HG03039 (cell line): Measurements from ENCODE around the gene FSD1.
"Not testable (repeated sequence)": the region's sequence is repeated elsewhere in the genome, so short reads cannot be mapped to it uniquely, and the experiment has no call there.

Experiments used
- ATAC-seq: cut with Tn5 transposase; IDR thresholded peaks from one replicate; pipeline ENCODE4 v1.9.1; 2021; ENCODE audit warnings: mild to moderate bottlenecking, moderate library complexity; ENCODE audit not compliant: unreplicated experiment

FSD1 gene

DNA sequence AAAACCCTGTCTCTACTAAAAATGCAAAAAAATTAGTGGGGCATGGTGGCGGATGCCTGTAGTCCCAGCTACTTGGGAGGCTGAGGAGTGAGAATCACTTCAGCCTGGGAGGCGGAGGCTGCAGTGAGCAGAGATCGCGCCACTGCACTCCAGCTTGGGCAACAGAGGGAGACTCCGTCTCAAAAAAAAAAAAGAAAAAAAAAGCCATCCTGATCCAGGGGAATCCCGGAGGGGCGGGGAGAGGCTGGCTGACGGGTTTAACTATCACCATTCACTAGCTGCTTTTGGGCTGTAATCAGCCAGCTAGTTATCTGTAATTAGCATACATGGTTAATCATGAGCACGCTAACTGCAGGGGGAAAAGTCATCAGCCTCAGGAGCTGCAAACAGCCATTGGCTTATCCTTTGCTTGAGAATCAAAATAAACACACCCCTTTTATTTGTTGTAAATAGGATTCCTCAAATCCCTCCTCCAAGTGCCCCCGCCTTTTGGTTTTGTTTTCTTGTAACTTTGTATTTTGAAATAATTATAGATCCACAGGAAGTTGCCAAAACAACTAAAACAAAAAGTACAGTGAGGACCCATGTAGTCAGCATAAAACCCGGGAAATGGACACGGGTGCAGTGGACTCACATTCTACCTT lies 9.6 kb downstream of the FSD1 start:
- no peak for ATAC-seq

DNA sequence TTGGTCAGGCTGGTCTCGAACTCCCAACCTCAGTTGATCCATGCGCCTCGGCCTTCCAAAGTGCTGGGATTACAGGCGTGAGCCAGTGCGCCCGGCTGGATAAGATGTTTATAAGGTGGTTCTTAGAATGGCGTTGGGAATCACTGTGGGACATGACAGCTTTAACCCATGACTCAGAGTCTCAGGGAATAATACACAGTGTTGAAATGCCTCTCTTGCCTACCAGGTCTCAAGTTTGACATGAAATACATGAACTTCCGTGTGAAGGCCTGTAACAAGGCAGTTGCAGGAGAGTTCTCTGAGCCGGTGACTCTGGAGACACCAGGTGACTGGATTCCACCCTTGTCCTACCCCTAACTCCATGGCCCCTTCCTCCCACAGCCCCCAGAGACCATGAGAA lies 12.6 kb downstream of the FSD1 start:
- ATAC-seq, result no peak

DNA sequence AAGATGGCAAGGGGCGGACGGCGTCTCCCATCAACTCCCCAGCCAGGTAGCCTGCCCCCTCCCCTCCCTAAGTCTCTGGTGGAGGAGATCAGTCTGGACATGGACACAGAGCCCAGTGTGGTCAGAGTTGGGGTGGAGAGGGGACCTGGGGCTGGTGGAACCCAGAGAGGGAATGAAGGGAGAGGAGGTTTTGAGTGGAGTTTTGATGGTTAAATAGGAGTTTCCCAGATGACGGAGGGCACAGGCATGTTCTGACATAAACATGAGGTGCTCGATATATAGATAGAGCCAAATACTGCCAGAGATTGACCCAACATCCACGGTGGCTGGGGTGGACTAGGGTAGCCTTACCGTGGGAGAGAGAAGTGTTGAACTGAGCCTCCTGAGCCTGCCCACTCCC lies 14.1 kb downstream of the FSD1 start:
- ATAC-seq, result no peak

DNA sequence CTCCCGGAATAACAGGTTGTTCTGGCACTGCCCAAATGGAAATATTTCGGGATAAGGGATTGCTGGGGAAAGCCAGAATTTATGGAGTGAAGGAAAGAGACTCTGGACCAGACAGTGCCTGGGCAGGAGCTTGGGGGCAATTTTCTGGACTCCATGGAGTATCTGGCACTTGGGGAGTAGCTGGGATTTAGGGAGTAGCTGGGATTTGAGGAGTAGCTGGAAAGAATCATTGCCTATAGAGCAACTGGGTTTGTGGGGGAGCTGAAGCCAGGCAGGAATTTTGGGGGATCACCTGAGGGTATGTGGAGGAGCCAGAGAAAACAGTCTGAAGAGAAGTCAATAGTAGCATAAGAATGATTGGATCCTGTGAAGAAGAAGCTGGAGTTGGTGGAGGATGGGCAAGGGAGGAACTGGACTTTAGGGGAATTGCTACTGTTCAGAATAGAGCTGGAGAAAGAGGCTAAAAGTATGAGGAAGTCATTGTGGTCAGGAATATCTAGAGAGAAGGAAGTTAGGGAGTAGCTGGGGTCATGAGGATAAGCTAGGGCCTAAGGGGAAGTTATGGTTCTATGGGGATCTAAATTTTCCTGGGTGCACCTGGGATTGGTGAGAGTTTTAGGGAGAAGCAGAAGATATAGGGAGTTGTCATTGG lies 14.8 kb downstream of the FSD1 start:
- no peak for ATAC-seq

DNA sequence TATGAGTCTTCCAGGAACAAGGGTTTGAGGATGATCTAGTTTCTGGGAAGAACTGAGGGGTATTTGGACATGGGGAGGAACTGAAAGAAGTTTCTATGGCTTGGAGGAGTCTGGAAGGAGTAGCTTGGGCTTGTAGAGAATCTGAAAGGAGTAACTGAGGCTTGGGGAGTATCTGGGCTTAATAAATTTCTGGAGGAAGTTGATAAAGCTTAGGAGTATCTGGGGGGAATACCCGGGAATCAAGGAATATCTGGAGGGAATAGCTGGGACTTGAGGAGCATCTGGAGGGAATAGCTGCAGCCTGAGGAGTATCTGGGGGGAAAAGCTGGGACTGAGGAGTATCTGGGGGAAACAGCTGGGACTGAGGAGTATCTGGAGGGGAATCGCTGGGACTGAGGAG lies 16.0 kb downstream of the FSD1 start:
- ATAC-seq, result no peak

DNA sequence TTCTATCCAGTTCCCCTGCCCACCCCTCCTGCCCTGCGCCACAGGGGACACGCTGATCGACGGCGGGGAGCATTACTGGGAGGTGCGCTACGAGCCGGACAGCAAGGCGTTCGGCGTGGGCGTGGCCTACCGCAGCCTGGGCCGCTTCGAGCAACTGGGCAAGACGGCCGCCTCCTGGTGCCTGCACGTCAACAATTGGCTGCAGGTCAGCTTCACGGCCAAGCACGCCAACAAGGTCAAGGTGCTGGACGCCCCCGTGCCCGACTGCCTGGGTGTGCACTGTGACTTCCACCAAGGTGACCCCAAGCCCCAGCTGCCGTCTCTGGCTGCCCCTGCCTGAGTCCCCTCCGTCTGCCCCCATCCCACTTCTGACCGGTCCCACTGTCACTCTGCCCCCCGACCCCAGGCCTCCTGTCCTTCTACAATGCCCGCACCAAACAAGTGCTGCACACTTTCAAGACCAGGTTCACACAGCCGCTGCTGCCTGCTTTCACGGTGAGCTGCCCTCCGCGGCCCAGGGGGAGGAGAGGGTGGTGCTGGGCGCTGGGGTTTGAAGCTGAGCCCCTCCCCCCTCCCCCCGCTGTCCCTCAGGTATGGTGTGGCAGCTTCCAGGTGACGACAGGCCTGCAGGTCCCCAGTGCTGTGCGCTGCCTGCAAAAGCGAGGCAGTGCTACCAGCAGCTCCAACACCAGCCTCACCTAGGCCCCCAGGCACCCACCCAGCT lies 18.7 kb downstream of the FSD1 start:
- no peak for ATAC-seq

DNA sequence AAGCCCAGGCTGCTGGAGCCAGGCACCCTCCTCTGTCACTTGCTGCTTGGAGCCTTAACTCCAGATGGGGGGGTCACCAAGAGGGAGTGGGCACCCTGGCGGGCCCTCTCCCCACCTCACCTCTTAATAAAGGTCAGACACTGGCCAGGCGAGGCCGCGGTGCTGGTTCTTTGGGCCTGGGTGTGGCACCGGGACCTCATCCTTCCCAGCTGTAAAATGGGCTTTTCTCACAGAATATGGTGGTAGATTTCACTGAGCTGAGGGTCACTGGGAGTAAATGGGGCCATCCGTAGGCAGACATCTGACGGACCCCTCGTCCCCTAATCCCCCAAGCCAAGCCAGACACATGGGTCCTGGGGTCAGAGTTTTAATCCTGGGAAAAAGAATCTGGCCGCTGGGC lies 19.3 kb downstream of the FSD1 start:
- ATAC-seq, result no peak

DNA sequence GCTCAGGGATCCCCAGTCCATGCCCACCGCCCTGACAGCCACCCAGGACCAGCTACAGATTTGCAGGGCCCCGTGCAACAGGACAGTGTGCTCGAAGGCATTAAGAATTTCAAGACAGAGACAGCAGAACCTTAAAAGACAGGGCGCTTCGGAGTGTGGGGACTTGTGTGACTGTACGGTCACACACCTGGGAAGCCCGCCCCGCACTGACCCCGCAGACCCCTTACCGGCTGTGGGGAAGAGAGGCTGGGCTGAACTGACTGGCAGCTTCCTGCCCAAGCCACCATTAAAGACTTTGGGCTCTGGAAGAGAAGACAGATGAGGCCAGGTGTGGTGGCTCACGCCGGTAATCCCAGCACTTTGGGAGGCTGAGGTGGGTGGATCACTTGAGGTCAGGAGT lies 19.8 kb downstream of the FSD1 start:
- ATAC-seq, result no peak

DNA sequence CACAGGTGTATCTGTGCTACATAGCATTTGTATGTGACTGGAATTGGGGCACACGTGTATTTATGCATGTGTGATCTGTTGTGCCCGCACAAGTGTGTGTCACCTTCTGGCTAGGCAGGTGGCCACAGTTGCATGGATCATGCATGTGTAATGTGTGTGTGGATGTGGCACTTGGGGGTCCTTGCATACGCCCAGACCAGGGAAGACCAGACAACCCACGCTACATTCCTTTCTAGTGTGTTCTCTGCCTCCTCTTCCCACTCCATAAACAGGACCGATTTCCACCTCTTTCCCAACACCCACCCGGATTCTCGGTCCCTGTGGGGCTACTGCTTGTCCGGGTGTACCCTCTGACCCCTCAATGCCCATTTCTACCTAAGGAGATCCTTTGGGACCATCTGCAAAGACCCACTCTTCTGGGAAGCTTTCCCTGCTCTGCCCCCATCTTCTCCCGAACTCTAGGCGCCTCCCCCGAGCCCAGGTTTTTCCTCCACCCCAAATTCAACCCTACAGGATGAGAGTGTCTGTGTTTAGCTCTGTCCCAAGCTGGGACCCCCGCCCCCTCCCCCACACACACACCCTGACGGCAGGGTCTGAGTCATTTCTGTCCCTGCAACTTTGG lies 21.9 kb downstream of the FSD1 start:
- no peak for ATAC-seq

DNA sequence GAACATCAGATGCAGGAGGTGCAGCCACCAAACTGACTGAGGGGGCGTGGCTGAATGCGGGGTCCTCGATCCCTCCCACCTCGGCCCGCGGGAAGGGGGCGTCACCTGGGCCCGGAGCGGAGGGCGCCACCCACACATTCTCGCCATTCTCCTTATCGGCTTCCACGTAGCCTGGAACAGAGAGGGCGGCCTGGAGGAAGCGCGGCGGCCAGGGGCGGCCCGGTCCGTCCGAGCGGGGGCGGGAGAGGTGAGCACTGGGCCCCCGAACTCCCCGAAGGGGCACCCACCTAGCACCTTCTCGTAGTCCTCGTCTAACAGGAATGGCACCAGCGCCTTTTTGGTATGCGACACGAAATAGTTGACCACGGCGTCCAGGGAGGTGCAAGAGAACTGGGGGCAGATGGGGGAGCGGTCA lies 22.4 kb downstream of the FSD1 start:
- ATAC-seq, result no peak

DNA sequence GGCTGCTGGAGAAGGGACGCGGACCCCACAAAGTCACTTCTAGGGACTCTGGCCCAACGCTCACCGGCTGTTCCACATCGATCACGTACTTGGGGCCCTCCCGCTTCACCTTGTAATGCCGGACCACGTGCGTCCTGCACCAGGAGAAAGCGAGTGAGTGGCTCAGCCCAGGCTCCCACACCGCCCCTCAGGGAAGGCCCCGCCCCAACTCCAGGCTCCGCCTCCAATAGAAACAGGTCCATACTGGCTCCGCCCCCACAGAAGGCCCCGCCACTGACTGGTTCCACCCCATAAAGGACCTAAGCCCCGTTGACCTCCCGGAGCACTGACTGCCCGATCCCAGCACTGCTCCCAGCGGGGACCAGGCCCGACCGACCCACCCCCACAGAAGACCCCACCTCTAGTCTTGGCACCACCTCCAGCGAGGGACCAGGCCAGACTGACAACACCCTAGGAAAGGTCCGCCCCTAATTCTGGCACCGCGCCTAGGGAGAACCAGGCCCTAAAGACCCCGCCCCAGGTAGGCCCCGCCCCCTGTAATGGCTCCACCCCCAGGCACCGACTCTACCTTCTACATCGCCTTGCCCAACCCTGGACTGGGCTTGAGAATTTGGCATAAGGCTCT lies 23.0 kb downstream of the FSD1 start:
- no peak for ATAC-seq

DNA sequence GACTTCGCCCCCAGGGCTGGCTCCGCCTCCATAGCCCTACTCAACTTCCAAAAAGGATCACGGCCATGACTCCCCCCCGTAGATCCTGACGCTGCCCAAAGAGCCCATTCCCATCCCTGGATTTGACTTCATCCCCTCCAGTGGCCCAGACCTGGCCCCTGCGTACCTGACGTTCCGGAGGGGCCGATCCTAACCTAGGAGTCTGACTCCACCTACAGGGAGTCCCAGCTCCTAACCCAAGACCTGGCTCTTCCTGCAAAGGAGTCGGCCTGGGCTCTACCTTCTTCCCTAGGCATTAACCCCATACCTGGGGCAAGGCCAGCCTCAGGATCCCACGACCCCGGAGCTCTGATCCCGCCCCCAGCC lies 23.5 kb downstream of the FSD1 start:
- ATAC-seq, result no peak

DNA sequence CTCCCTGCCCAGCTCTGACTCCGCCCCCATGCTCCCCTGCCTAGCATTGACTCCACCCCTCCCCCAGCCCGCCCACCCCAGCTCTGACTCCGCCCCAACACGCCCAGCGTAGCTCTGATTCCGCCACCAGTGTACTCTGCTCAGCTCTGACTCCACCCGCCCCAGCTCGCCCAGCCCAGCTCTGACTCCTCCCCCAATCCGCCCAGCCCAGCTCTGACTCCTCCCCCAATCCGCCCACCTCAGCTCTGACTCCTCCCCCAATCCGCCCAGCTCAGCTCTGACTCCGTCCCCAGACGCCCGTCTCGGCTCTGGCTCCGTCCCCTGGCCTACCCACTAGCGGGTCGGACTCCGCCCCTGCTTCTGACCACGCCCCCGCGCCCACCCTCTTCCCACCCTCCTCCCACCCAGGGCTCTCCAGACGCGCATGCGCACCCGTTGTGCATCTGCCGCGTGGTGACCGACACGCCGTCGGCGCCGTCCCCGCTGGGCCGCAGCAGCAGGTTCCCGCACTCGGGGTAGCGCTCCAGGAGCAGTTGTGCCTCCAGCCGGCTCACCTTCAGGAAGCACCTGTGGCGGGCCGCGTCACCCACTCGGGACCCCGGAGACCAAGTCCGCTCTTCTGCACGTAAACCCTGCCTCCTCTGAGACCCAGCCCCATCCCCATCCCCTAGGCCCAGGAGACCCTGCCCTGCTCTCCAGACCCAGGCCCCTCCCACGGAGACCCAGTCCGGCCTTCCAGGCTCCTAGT lies 24.0 kb downstream of the FSD1 start:
- peak; percentile 76 for ATAC-seq

DNA sequence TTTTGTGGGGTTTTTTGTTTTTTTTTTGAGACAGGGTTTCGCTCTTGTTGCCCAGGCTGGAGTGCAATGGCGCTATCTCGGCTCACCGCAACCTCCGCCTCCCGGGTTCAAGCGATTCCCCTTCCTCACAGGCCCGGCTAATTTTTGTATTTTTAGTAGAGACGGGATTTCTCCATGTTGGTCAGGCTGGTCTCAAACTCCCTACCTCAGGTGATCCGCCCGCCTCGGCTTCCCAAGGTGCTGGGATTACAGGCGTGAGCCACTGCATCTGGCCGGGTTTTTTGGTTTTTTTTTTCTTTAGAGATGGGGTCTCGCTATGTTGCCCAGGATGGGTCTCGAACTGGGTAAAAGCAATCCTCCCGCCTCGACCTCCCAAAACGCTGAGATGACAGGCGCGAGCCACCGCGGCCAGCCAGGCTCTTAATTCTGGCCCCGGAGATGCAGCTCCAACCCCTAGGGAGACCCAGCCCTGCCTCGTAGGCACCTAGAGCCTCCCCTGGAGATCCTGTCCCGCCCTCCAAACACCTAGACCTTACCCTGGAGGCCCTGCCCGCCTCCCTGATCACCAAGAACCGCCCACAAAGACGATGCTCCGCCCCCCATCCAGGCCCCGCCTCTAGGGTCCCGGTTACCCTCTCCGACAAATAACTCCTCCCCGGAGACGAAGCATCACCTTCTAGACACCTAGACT lies 24.7 kb downstream of the FSD1 start:
- not testable (repeated sequence) for ATAC-seq

DNA sequence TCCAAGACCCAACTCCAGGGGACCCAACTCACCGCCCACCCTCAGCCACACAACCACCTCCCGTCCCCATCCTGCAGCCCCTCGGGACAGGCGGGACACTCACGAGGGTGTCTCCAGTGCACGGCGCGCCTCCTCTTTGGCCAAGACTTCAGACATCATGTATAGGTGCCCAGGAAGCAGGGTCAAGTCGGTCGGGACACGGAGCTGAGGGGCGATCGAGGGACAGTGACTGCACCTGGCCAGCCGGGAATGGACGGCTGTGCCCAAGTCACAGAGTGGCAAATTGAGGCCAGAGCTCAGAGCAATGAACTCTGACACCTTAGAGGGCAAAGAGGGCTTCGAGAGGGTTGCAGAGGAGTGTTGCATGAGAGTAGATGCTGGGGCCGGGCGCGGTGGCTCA lies 25.5 kb downstream of the FSD1 start:
- ATAC-seq, result no peak

DNA sequence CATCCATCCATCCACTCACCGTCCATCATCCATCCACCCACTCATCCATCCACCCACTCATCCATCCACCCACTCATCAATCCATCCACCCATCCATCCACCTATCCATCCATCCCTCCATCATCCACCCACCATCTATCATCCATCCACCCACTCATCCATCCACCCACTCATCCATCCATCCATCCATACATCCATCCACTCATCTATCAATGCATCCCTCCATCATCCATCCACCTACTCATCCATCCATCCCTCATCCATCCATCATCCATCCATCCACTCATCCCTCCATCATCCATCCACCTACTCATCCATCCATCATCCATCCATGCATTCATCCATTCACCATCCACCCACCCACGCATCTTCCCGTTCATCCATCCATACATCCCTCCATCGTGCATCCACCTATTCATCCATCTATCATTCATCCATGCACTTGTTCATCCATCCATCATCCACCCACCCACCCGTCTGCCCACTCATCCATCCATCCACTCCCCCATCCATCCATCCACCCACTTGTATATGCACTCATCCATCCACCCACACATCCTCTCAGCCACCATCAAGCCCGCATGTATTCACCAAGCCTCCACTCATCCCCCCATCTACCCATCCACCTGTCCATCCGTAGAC lies 30.7 kb downstream of the FSD1 start:
- no peak for ATAC-seq

DNA sequence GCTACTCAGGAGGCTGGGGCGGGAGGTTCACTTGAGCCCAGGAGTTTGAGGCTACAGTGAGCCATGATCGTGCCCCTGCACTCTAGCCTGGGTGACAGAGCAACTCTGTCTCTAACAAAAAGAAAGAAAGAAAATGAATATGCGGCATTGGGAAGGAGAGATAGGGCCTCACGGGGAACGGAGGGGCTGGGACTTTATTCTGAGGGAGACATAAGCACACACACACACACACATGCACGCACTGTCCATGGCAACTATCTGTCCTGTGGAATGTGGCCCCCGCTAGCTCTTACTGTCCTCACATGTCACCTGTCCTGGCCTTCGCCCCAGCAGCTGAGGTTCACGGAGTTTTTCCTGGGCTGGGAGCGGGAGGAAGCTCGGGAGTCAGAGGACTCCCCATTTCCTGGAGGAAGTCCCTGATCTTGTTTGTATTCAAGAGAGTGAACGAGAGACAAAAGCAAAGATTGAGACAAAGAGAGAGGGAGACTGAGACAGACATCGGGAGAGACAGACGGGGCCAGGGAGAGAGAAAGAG lies 33.6 kb downstream of the FSD1 start:
- no peak for ATAC-seq

DNA sequence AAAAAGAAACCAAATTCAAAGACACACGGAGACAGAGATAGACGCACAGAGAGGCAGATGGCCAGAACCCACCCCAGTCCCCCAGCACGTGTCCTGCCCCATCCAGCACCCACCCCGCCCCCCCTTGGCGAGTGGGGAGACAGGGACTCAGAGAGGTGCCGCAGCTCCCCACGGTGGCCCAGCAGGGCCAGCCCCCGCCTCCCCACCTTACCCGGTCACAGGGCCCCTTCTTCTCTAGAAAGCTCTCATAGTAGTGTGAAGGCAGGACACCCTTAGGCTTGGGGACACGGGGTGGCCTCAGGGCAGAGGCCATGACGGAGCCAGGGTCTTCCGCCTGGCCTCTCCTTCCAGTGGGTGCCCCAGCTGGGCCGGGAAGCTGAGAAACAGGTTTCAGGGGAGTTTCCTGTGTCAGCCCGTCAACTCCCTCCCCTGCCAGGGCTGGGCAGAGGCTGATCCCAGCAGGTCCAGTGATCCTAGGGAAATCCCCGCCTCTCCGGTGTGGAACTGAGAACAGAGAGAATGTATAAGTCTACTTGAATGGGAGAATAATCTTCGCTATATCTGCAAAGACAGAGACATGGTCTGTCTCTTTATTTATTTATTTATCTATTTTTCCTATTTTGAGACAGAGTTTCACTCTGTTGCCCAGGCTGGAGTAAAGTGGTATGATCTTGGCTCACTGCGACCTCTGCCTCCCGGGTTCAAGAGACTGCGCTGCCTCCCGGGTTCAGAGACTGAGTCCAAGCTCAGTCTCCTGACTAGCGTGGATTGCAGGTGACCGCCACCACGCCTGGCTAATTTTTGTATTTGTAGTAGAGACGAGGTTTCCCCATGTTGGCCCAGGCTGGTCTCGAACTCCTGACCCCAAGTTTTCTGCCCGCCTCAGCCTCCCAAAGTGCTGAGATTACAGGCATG lies 34.3 kb downstream of the FSD1 start, which contains the start of gene STAP2:
TSS of gene STAP2 (minus strand) at position 387 of the 915 bp plus-strand sequence. CDS start at position 313, 74 bp downstream.
- ATAC-seq, result no peak
